T-helper 9 cell (primary cell): ENCODE data around the gene SRPK3.
"Not testable (repeated sequence)": the region's sequence is repeated elsewhere in the genome, so short reads cannot be mapped to it uniquely, and the experiment has no call there.

ENCODE experiments used
- DNase-seq: peaks from one replicate; pipeline ENCODE4 v3.0.0-alpha.2; 2020

Gene SRPK3

GRCh38 chrX:153746359-153746758, 34.5 kb upstream of the SRPK3 start:
- no peak for DNase-seq

DNA sequence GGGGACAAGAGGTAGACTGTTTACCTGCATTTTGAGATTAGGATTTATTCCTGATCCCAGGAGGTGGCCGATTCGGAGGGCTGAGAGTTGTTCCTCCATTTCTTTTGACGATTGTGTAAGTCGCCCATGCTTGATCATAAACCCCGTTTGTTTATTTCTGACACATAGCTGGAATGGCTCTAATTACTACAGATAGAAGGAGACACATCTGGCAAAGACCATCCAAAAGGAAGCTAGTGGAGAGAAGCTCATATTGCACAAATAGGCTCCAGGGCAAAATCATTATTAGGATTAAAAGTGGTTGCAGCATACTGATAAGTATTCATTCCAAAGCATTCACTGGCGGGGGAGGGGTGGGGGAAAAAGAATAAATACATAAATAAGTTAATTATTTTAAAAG, 33.9 kb upstream of the SRPK3 start:
- not testable (repeated sequence) for DNase-seq

DNA sequence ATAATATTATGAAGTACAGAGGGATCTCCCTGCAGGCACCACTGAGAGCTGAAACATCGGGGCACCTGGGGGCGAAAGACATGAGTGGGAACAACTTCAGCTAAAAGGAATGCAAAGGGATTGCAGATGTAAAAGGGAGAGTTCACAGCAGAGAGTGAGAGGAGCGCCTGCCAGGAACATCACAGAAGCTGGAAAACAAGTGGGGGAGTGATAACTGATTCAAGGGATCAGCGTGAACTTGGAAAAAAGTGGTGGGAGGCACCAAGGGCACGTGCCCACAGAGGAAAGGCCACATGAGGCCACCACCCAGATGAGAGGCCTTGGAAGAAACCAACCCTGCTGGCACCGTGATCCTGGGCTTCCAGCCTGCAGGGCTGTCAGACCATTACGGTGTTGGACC, 31.8 kb upstream of the SRPK3 start:
- DNase-seq, result not testable (repeated sequence)

- no peak for DNase-seq
Measured at GRCh38 chrX:153750127-153750774, 30.6 kb upstream of the SRPK3 start.

- no peak for DNase-seq
Measured at GRCh38 chrX:153755136-153755535, 25.7 kb upstream of the SRPK3 start.

DNA sequence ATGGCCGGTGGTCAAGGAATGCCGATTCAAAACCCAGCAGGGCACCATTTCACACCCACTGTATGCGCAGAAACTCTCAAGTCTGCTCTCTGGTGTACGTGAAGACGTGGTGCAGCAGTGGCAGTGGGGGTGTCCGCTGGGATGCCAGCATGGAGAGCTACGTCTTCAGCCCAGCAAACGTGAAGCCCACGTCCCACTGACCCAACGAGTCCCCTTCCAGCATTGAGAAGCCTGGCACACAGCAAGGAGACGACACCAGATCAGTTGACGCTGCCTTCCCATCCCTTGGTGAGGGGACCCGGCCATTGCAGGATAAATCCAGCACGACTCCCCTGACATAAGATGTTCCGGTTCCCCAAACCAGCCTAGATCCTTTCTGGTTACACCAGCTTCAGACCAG, 19.0 kb upstream of the SRPK3 start:
- no peak for DNase-seq

DNA sequence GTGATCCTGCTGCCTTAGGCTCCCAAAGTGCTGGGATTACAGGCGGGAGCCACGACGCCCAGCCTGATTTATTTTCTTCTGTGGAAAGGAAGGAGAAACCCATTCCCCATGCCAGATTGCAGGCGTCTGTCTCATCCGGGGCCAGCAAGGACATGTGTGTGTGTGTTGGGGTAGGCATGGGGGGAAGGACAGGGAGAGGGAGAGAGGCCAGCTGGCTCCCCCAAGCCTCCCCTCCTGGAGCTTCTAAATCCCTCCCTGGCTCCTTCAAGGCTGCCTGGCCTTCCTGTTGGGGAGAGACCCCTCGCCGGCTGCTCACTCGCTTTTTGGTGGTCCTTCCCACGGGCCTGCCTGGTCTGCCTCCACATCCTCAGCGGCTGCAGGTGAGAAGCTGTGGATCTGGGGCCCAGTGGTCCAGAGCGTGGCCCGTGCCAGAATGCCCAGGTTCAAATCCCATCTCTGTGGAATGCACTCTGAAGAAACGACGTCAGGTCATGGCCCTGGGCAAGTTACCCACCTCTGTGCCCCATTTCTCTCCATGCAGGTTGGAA, 18.1 kb upstream of the SRPK3 start:
- DNase-seq, result no peak

DNA sequence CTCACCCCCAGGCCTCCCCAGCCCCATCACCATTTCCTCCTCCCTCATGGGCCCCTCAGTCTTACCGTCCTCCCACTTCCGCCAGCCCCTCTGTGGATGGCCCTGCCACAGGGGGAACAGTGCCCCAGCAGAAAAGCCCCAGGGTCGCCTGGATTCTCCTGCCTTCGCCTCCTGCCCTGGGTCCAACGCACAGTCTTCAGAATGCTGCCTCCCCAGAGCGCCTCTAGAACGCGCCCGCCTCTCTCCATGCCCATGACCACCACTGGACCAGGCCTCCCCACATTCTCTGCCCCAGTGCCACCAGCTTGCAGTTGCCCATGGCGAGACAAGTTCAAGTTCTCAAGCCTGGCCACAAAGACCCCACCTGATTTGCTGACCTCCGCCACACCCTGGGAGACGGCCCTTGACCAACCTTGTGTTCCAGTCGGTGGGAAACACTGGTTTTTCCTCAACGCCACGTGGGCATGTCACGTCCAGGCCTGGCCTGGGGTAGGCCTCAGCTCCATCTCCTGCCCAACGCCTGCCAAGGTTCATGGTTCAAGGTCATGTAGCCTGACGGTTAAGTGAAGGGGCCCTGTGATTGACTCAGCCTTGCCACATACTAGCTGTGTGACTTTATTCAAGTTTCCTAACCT, 17.4 kb upstream of the SRPK3 start:
- DNase-seq, result no peak

DNA sequence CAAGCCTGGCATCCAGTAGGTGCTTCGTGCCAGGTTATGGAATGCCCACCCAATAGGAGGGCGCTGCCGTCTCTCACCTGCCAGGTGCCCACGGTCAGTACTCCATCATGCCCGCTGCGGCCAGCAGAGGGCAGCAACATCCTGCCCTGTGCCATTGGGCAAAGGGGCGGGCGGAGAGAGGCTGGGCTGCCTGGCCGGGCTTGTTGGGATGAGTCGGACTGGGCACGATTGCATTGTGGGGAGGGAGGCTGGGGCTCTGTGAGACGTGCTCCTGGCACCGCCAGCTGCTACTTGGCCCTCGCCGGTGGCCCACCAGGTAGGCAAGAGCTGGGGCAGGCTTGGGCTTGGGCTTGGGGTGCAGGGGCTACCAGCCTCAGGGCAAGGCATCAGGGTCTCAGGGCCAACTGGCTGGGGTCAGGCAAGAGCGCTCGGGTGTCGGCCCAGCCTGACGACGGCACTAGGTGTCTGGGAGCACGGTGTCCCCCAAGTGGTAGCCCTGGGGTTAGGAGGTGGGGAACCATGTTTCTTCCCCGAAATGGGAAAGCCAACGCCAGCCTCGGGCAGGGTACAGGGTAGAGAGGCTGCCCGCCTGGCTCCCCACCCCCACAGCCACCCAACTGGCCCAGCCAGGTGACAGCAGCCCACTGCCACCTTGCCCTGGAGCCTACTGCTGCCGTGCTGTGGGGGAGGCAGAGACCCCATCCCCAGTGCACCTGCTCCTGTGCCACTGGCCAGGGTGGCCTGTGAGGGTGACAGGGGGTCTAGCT, 16.7 kb upstream of the SRPK3 start, which contains the start of gene PLXNB3:
TSS of gene PLXNB3 (plus strand) at position 261 of the 767 bp plus-strand sequence. CDS start 1,287 bp downstream, outside the sequence.
- peak; percentile 74 for DNase-seq

DNA sequence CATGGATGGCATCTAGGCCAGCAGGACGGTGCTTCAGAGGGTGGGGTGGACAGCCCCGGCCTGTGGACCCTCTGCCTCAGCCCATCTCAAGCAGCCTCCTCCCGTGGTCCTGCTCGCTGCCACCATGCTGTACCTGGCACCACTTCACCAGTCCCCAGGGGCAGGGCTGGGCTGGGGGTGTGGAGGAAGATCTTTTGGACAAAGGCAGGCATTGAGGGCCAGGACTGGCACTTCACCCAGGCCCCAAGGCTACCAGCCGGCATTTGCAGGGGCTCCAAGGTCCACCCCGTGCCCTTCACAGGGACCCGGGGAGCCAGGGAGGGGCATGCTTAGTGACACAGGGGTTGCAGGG, 16.1 kb upstream of the SRPK3 start:
- DNase-seq, result no peak

DNA sequence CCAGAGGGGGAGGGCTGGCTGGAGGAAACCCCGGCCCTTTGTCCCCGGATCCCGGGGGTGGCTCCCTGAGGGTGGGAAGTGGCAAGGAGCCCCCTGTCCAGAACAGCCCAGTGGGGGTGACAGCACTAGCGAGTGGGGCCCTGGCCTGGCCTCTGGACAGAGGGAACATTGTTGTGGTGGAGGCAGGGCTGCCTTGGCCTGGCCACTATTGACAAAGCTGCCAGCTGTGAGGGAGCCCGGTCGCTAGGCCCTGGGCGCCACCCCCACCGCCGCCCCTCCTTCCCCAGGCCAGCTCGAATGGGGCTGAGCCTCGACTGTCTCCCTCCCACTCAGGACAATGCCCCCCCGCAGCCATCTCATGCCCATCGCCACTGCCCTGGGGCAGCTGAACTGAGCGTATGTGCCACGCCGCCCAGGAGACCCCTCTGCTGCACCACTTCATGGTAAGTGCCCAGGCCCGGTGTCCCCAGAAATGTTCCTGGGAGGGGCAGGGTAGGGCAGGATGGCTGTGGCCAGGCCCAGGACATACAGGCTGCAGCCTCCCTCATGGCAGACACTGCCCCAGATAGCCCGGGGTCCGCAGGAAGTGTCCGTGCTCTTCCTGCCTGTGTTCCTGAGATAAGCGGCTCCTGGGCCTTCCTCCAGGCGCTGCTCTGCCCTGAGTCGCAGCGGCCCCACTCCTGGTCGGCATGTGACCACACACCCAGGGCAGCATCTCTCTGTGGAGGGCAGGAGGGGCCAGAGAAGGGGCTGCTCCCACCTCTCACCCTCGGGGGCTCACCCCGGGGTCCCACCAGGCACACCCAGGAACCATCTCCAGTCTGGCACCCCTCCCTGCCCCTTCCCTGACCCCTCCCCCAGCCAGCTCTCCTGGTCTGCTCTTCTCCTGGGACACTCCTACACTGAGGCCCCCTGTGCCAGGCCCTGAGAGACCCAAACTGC, 15.4 kb upstream of the SRPK3 start:
- DNase-seq, result no peak

GRCh38 chrX:153766098-153766817, 14.6 kb upstream of the SRPK3 start:
- no peak for DNase-seq

DNA sequence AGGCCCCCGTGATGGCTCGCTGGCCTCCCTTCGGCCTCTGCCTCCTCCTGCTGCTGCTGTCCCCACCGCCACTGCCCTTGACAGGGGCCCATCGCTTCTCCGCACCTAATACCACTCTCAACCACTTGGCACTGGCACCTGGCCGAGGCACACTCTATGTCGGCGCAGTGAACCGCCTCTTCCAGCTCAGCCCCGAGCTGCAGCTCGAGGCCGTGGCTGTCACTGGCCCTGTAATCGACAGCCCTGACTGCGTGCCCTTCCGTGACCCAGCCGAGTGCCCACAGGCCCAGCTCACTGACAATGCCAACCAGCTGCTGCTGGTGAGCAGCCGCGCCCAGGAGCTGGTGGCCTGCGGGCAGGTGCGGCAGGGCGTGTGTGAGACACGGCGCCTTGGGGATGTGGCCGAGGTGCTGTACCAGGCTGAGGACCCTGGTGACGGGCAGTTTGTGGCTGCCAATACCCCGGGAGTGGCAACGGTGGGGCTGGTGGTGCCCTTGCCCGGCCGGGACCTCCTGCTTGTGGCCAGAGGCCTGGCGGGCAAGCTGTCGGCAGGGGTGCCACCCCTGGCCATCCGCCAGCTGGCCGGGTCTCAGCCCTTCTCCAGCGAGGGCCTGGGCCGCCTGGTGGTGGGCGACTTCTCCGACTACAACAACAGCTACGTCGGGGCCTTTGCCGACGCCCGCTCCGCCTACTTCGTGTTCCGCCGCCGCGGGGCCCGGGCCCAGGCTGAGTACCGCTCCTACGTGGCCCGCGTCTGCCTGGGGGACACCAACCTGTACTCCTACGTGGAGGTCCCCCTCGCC, 13.8 kb upstream of the SRPK3 start:
- no peak for DNase-seq

GRCh38 chrX:153767674-153768055, 13.2 kb upstream of the SRPK3 start:
- no peak for DNase-seq

DNA sequence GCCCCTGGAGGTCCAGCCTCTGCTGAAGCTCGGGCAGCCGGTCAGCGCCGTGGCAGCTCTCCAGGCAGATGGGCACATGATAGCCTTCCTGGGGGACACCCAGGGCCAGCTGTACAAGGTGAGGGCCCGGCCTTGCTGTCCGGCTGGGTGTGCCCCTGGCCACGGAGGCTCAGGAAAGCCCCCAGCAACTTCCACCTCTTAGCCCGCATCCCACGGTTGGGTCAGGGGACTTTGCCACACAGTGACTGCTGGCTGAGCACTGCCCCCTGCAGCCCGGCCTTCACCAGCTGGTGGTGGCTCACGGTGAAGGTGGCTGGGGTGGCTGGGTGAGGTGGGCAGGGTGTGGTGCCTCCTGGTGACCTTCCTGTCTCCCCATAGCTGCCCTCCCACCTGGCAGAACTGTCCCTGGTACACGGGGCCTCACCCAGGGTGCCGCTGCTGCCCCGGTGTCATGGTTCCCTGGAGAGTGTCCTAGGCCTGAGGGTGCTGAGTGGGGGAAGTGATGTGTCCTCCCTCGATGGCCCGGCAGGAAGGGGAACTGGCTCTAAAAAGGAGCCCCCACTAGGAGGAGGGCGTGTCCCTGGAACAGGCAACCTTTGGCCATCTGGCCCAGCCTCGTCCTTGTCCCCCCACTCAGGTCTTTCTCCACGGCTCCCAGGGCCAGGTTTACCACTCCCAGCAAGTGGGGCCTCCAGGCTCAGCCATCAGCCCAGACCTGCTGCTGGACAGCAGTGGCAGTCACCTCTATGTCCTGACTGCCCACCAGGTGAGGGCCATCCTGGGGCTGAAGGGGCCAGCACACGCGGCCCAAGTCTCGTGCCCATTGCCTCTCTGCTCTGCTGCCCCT, 12.3 kb upstream of the SRPK3 start:
- DNase-seq, result no peak

DNA sequence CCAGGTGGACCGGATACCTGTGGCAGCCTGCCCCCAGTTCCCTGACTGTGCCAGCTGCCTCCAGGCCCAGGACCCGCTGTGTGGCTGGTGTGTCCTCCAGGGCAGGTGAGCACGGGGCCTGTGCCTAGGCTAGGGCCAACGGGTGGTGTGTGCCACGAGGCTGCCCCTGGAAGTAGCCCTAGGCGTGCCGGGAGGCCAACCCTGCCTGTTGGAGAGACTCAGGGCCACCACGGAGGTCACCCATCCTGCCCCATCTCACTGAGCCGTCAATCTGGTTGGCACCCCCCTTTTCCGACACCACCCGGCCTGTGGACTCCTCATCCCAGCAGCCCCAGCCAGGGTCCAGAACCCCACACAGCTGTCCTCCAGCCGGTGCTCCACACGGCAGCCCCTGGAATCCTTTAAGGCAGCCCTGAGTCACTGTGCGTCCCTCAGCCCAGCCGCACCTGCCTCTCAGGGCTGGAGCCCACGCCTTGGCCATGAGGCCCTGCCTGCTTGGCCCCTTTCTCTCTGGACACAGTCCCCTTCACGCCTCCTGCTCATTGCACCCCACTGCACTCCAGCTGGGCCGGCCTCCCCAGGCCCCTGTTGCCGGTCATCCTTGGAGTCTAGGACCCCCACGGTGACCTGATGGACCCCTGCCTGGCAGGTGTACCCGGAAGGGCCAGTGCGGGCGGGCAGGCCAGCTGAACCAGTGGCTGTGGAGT, 11.5 kb upstream of the SRPK3 start:
- DNase-seq, result no peak

DNA sequence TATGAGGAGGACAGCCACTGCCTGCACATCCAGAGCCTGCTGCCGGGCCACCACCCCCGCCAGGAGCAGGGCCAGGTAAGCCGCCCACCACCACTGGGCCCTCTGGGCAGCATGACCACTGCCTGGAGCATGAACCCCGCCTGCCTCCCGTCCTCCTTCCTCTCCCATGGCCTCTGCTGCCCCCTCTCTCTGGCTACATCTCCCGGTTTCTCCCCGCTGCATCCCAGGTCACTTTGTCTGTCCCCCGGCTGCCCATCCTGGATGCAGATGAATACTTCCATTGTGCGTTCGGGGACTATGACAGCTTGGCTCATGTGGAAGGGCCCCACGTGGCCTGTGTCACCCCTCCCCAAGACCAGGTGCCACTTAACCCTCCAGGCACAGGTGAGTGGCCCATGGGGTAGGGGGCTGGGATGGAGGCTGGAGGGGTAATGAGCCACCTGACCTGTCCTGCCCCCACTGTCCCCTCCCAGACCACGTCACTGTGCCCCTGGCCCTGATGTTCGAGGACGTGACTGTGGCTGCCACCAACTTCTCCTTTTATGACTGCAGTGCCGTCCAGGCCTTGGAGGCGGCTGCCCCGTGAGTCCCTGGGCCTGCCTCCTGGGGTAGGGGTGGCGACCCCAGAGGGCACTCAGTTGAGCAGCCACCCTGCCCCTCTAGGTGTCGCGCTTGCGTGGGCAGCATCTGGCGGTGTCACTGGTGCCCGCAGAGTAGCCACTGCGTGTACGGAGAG, 10.8 kb upstream of the SRPK3 start:
- DNase-seq, result no peak

GRCh38 chrX:153770601-153771414, 10.0 kb upstream of the SRPK3 start:
- DNase-seq, result no peak
